Measurements from ENCODE around the gene CALB2. TPM values are rescaled to one million over a fixed set of nuclear protein-coding genes. Genes with fewer than 3 reads are reported as not detected.
A peak's percentile ranks its signal among the peaks of the same experiment; 100 is the strongest.

Gene CALB2
- total RNA-seq, 1 donor from 2014 or later = not detected

- H3K36me3 Mint-ChIP-seq (ENCODE audit: unreplicated experiment) = no peaks in the 10 kb centered on the region
Measured at GRCh38 chr16:71408536-71408935, 50.0 kb downstream of the CALB2 start.

DNA sequence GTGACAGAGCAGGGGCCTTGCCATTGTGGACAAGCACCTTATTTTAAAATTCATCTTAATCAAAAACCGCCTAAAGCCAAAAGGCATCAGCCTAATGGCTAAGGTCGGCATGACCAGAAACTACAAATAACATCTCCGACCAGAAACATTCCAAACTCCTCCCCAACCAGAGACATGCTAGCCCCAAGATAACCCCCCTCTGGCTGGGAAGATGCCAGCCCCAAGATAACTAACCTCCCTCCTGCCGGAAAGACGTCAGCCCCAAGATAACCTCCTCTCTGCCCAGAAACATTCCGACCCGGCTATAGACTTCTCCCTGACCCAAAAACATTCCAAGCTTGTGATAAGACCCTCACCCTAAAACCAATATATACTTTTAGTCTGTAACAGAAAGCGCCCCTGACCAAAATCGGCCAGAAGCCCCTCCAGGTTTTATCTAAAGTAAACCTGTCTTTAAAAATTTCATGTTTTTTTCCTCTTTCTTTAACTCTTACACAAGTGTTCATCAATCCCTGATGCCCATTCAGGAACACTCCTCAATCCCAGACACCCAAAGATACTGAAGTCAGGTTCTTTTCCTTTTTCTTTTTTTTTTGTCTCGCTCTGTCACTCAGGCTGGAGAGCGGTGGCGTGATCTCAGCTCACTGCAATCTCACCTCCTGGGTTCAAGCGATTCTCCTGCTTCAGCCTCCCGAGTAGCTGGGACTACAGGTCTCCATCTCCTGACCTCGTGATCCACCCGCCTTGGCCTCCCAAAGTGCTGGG is 50.7 kb downstream of the CALB2 start:
- TF ChIP-seq CTCF (IDR thresholded peaks at IDR 0.05) = no peak
- Mint-ChIP-seq H3K27me3 (ENCODE audit: unreplicated experiment) (peaks cover 14% of the 10 kb centered on the region), H3K9me3 (ENCODE audit: unreplicated experiment) (no peaks in the 10 kb centered on the region), H3K27ac (ENCODE audit: unreplicated experiment) (no peak overlapping the region), H3K4me3 (ENCODE audit: unreplicated experiment) (no peak overlapping the region), H3K4me1 (ENCODE audit: unreplicated experiment) (no peaks in the 10 kb centered on the region), H3K36me3 (ENCODE audit: unreplicated experiment) (no peaks in the 10 kb centered on the region)
- DNase-seq (ENCODE audit: extremely low spot score, unreplicated experiment) = no peak

More at GRCh38 chr16:71408536-71408935, 50.0 kb downstream of the CALB2 start:
- H3K27ac Mint-ChIP-seq (ENCODE audit: unreplicated experiment) = no peak overlapping the region
- no peak for DNase-seq (ENCODE audit: extremely low spot score, unreplicated experiment)
- peaks cover 14% of the 10 kb centered on the region for H3K27me3 Mint-ChIP-seq (ENCODE audit: unreplicated experiment)
- H3K4me1 Mint-ChIP-seq (ENCODE audit: unreplicated experiment) = no peaks in the 10 kb centered on the region
- no peaks in the 10 kb centered on the region for H3K9me3 Mint-ChIP-seq (ENCODE audit: unreplicated experiment)
- TF ChIP-seq CTCF (IDR thresholded peaks at IDR 0.05) = no peak
- H3K4me3 Mint-ChIP-seq (ENCODE audit: unreplicated experiment) = no peak overlapping the region

- Mint-ChIP-seq H3K27me3 (ENCODE audit: unreplicated experiment) (peaks cover 14% of the 10 kb centered on the region), H3K36me3 (ENCODE audit: unreplicated experiment) (no peaks in the 10 kb centered on the region), H3K4me3 (ENCODE audit: unreplicated experiment) (no peak overlapping the region), H3K27ac (ENCODE audit: unreplicated experiment) (no peak overlapping the region), H3K4me1 (ENCODE audit: unreplicated experiment) (no peaks in the 10 kb centered on the region), H3K9me3 (ENCODE audit: unreplicated experiment) (no peaks in the 10 kb centered on the region)
- no peak for TF ChIP-seq CTCF (IDR thresholded peaks at IDR 0.05)
- no peak for DNase-seq (ENCODE audit: extremely low spot score, unreplicated experiment)
Measured at GRCh38 chr16:71410146-71410545, 51.6 kb downstream of the CALB2 start.

DNA sequence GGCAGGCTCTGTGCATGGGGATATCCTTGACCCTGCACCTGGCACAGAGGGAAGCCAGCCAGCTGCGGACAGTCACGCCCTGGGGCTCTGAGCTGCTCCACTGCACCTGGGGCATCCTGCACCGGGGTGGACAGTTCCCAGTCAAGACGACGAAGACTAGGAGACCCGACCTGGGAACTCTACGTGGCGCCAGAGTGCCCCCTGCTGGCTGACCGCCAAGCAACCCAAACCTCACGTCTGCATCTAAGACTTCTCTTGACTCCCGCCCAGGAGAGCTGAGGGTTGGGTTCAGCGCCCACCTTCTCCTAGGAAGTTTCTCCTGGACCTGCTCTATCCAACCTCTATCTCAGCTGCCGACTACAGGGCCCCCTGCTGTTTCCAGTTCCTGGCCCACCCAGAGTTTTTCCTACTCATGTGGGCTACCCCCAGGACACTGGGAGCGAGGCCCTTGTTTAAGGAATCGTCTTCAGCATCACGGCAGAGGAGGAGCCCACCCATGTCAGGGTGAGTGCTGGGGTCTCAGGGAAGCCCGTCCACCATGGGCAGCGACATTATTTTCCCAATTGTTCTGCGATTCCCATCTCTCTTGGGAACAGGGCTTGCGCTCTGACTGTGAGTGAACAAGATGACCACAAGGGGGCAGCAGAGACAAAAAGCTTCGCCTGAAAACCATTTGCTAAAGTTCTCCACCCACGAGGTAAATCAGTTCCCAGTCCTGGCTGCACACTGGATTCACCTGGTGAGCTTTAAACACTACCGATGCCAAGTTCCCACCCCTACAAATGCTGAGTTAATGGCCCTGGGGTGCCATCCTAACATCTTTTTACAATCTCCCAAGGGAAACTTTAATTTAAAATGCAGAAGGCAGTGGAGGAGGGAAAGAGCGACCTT is 54.0 kb downstream of the CALB2 start:
- no peaks in the 10 kb centered on the region for H3K4me1 Mint-ChIP-seq (ENCODE audit: unreplicated experiment)
- peaks cover 30% of the 10 kb centered on the region for H3K27me3 Mint-ChIP-seq (ENCODE audit: unreplicated experiment)
- no peak overlapping the region for H3K4me3 Mint-ChIP-seq (ENCODE audit: unreplicated experiment)
- peak; percentile 89 for DNase-seq (ENCODE audit: extremely low spot score, unreplicated experiment)
- H3K9me3 Mint-ChIP-seq (ENCODE audit: unreplicated experiment) = no peaks in the 10 kb centered on the region
- TF ChIP-seq CTCF (IDR thresholded peaks at IDR 0.05) = peak; percentile 89
- H3K36me3 Mint-ChIP-seq (ENCODE audit: unreplicated experiment) = no peaks in the 10 kb centered on the region
- no peak overlapping the region for H3K27ac Mint-ChIP-seq (ENCODE audit: unreplicated experiment)

DNA sequence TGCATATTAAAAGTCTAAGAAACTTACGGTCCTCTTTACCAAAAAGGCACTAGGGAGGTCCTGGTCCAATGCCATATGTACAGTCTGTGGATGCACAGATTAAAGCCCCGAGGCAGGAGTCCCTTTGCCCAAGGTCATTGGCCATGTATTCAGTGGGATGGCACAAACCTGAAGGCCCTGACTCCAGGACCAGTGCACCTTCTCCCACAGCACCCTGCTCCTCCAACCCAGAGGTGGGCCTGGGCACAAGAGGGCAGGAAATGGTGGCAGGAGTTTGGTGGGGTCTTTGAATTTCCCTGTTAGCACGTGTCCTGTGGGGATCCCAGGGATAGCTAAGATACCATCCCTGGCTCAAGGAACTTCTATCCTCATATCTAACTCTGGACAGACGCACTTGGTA is 54.8 kb downstream of the CALB2 start:
- no peaks in the 10 kb centered on the region for H3K4me1 Mint-ChIP-seq (ENCODE audit: unreplicated experiment)
- H3K27ac Mint-ChIP-seq (ENCODE audit: unreplicated experiment) = no peak overlapping the region
- H3K9me3 Mint-ChIP-seq (ENCODE audit: unreplicated experiment) = no peaks in the 10 kb centered on the region
- H3K27me3 Mint-ChIP-seq (ENCODE audit: unreplicated experiment) = peaks cover 32% of the 10 kb centered on the region
- H3K36me3 Mint-ChIP-seq (ENCODE audit: unreplicated experiment) = no peaks in the 10 kb centered on the region
- no peak for TF ChIP-seq CTCF (IDR thresholded peaks at IDR 0.05)
- no peak for DNase-seq (ENCODE audit: extremely low spot score, unreplicated experiment)
- no peak overlapping the region for H3K4me3 Mint-ChIP-seq (ENCODE audit: unreplicated experiment)

All from osteocyte (in vitro differentiated cells).